Prostate gland (tissue), 2 donors: ENCODE measurements around the gene BABAM2. TPM values are rescaled to one million over a fixed set of nuclear protein-coding genes. Genes with fewer than 3 reads are reported as not detected.

Experiments used
- DNase-seq: peaks from one replicate; pipeline ENCODE4 v3.0.0-alpha.2; 2019; ENCODE audit warnings: low spot score
- H3K27ac ChIP-seq, 2 donors: fragments of 200-600 bp; sonication (generic); 2 replicates each; pipeline ENCODE4 v1.5.1; 2017 to 2019
- H3K27me3 ChIP-seq: fragments of 200-600 bp; sonication (generic); replicated peaks from 2 replicates; pipeline ENCODE4 v1.5.1; 2019; ENCODE audit not compliant: insufficient read depth
- H3K36me3 ChIP-seq, 2 donors: fragments of 200-600 bp; sonication (generic); 1 replicate in 1 of 2; 2 replicates in 1 of 2; pipeline versions ENCODE4 v1.5.1 to v1.8.1; 2017 to 2019
- H3K4me1 ChIP-seq: fragments of 200-600 bp; sonication (generic); replicated peaks from 2 replicates; pipeline ENCODE4 v1.5.1; 2019
- H3K4me3 ChIP-seq, 2 donors: fragments of 200-600 bp; sonication (generic); 2 replicates each; pipeline ENCODE4 v1.5.1; 2017 to 2019
- H3K9me3 ChIP-seq: fragments of 200-600 bp; sonication (generic); 2 replicates; pipeline ENCODE4 v1.5.1; 2017
- POLR2A ChIP-seq: fragments of 450-650 bp; IDR thresholded peaks from one replicate; pipeline ENCODE4 v1.6.1; 2016; ENCODE audit warnings: antibody characterized with exemption, mild to moderate bottlenecking
- POLR2AphosphoS5 ChIP-seq: sonication (generic); formaldehyde crosslinking; IDR thresholded peaks from one replicate; pipeline ENCODE4 v1.6.1; 2017; ENCODE audit warnings: antibody characterized with exemption
- WGBS: methylation state at CpG from one replicate; pipeline ENCODE4 v1.1.5; 2018; 5-methylcytosine and 5-hydroxymethylcytosine counted together
- intact Hi-C: fragments of 100-400 bp; cut with DNase I; formaldehyde crosslinking; loops from one replicate; pipeline ENCODE4 v1.14.2; 2022
- total RNA-seq, 2 donors: library from RNA; depleted of rRNA; stranded (reverse); fragments of >200 nt; gene quantifications; one replicate each; pipeline ENCODE4 v1.1.0, GENCODE V29; 2016
- TF ChIP-seq, protein P1 (sequence below), 4 experiments: fragments of 200-600 bp in 2 of 4; fragments of 450-650 bp in 2 of 4; sonication (generic) in 2 of 4; IDR thresholded peaks; 1 replicate in 3 of 4; 2 replicates in 1 of 4; pipeline ENCODE4 v1.5.1; 2016 to 2019; ENCODE audit warnings: antibody characterized with exemption in 4 of 4, mild to moderate bottlenecking in 2 of 4, moderate library complexity in 2 of 4

Gene BABAM2
- total RNA-seq, 2 donors from 2014 or later, result 35.8 to 37.3 TPM

DNA sequence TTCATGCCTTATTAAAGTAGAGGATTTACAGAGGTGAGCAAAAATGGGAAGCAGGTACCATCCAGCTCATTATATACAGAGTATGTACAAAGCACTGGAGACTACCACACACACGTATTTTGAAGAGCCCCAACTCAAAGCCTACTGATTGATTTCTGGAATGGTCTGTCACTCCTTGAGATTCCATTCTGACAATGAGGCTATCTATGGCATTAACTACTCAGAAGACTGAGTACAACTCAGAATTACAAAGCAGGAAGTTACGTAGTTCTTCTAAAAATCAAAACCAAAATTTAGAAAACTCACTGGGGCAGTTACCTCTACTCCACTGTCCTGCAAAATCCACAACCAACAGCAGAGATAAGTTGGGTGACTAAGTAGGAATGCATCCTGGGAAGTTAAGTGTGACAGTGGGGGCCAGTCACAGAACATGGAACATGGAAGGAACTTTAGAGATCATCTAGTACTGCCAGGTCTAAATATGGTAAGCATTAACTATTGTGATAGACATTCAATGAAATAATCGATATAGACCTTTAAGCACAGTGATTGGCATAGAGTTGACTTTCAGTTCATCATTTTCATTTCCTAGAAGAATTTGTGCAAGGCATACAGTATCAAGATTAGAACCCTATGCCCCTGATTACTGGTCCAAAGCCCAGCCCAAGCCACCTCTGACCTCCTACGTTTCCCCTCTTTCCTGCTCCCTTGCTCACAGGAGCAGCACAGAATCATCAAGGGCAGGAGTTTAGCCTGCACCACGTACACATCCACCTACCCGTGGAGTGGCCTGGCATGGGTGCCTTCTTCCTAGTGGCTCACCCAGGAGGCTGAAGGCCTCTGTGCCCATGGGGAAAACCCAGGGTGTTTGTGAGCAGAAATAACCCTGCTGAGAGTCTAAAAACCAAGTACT lies 422.0 kb downstream of the BABAM2 start:
- Histone ChIP-seq H3K27ac (no peak overlapping the region), H3K9me3 (no peaks in the 10 kb centered on the region), H3K4me1 (no peaks in the 10 kb centered on the region), H3K4me3 (no peak overlapping the region), H3K36me3 (no peaks in the 10 kb centered on the region), H3K27me3 (no peaks in the 10 kb centered on the region)
- intact Hi-C loops, result no loop called here
- TF ChIP-seq POLR2A (no peak), POLR2AphosphoS5 (no peak)
- TF ChIP-seq, protein P1, sequence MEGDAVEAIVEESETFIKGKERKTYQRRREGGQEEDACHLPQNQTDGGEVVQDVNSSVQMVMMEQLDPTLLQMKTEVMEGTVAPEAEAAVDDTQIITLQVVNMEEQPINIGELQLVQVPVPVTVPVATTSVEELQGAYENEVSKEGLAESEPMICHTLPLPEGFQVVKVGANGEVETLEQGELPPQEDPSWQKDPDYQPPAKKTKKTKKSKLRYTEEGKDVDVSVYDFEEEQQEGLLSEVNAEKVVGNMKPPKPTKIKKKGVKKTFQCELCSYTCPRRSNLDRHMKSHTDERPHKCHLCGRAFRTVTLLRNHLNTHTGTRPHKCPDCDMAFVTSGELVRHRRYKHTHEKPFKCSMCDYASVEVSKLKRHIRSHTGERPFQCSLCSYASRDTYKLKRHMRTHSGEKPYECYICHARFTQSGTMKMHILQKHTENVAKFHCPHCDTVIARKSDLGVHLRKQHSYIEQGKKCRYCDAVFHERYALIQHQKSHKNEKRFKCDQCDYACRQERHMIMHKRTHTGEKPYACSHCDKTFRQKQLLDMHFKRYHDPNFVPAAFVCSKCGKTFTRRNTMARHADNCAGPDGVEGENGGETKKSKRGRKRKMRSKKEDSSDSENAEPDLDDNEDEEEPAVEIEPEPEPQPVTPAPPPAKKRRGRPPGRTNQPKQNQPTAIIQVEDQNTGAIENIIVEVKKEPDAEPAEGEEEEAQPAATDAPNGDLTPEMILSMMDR (IDR thresholded peaks at IDR 0.05), result no peak
- no peak for DNase-seq
- 97% methylated on average over 6 of the region's 6 CpGs for WGBS

DNA sequence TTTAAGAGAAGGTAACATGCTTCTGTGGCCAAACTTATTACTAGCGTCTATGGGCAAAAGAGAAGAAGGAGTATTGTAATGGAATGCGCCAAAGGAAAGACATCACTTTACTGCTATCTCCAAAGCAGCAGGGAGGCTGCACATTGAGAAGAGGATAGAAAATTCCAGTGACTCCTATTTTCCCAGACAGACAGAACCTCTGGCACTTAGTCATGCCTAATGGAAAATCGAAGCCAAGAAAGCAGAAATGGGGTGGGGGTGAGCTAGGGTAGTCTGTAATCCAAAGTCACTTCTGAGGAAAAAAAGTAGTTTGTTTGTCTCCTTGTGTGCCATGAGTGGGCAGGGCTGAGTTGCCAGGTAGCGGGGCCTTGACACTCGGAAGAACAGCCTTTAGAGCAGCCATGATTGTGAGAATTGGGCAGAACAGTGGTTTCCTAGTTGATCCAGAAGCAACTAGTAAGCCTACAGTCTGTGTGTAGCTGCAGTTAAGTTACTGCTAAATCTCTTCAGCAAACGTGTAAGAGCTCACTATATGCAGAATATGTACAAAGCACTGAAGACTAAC lies 422.8 kb downstream of the BABAM2 start:
- intact Hi-C loops, result no loop called here
- Histone ChIP-seq H3K4me1 (peaks cover 1% of the 10 kb centered on the region), H3K9me3 (no peaks in the 10 kb centered on the region), H3K4me3 (no peak overlapping the region), H3K36me3 (no peaks in the 10 kb centered on the region), H3K27me3 (no peaks in the 10 kb centered on the region), H3K27ac (no peak overlapping the region)
- 93% methylated on average over 6 of the region's 6 CpGs for WGBS
- TF ChIP-seq, protein P1 (IDR thresholded peaks at IDR 0.05), result no peak
- TF ChIP-seq POLR2A, result no peak
- DNase-seq, result no peak

DNA sequence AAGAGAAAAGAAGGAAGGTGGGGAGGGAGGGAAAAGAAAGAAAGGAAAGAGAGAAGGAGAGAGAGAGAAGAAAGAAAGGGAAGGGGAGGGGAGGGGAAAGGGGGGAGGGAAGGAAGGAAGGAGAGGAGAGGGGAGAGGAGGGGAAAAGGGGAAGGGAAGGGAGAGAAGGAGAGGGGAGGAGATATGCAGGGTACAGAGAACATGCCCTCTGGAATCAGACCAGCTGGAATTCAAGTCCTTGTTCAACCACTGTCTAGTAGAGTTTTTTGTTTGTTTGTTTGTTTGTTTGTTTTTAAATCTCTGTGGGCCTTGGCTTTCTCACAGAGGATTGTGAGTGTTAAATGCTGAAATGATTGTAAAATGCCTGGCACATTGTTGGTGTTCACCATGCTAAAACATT lies 424.4 kb downstream of the BABAM2 start:
- no peak overlapping the region for H3K27ac ChIP-seq
- intact Hi-C loops, result no loop called here
- no peak for DNase-seq
- TF ChIP-seq, protein P1 (IDR thresholded peaks at IDR 0.05), result no peak
- no peak for TF ChIP-seq POLR2AphosphoS5
- TF ChIP-seq POLR2A, result no peak
- no peaks in the 10 kb centered on the region for H3K27me3 ChIP-seq
- no peak overlapping the region for H3K4me3 ChIP-seq
- H3K36me3 ChIP-seq, result no peaks in the 10 kb centered on the region
- H3K4me1 ChIP-seq, result peaks cover 12% of the 10 kb centered on the region
- no peaks in the 10 kb centered on the region for H3K9me3 ChIP-seq

DNA sequence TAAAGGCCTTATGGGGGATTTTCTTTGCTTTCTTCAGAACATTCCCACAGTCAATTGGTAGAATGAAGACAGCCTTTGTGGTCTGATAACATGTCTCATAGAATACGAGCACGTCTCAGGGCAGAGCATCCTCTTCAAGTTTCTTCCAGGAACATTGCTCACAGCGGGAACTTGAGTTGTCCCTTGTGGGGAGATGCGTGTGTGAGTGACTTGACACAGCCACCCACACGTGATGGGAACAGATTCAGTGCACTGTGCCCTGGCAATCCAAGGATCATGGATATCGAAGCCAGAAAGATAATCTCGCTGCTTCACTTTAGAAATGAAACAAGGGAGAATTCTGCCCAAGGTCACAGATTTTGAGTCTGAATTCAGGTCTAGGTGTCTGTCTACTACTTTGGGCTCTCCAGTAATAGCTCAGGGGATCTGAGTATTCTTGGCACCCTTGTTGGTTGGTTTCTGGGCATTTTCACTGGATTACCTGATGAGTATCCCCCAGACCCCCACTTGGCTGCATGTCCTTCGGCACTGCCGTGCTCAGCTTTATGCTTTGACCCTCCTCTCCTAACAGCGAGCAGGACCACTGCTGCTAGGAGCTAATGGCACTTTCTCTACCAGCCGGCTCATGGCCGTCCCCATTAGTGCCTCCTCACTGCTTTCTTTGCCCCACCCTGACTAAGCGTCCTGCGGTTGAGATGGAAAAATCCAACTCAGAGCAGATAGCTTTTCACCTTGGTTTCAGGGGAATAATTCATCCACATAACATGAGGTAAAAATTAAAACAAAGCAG lies 426.2 kb downstream of the BABAM2 start:
- no peak overlapping the region for H3K4me3 ChIP-seq
- H3K27ac ChIP-seq, result no peak overlapping the region
- H3K9me3 ChIP-seq, result no peaks in the 10 kb centered on the region
- TF ChIP-seq, protein P1 (IDR thresholded peaks at IDR 0.05), result no peak
- TF ChIP-seq POLR2A, result no peak
- TF ChIP-seq POLR2AphosphoS5, result no peak
- H3K4me1 ChIP-seq, result peaks cover 12% of the 10 kb centered on the region
- no peak for DNase-seq
- intact Hi-C loops, result no loop called here
- H3K36me3 ChIP-seq, result no peaks in the 10 kb centered on the region
- 95% methylated on average over 14 of the region's 14 CpGs for WGBS
- H3K27me3 ChIP-seq, result no peaks in the 10 kb centered on the region
